ENCODE measurements around the gene CNTNAP2. TPM values are rescaled to one million over a fixed set of nuclear protein-coding genes. Genes with fewer than 3 reads are reported as not detected.

Gene CNTNAP2
- total and polyA plus RNA-seq, 2 of the 13 experiments (the other 11 are each of a cell fraction or from before 2014, with no cell fraction given): 0.40 to 0.42 TPM

DNA sequence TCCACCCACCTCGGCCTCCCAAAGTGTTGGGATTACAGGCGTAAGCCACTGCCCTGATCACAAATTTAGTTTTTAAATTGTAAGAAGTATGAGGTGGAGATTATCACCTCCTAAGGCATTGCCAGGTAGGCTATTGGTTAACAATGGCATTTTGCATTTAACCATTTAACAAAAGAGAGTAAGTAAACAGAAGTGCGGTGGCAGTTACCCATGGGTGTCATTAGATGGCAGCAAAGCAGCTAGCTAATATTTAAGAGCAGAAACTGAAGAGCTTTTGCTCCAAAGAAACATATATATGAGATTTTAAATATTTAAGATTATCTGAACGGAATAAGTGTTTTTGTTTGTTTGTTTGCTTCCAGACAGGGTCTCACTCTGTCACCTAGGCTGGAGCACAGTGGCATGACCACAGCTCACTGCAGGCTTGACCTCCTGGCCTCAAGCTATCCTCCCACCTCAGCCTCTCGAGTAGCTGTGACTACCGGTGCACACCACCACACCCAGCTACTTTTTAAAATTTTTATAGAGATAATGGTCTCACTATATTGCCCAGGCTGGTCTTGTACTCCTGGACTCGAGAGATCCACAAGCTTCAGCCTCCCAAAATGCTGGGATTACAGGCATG, 2148.4 kb downstream of the CNTNAP2 start:
- POLR2A ChIA-PET: no interaction called here
- TF ChIP-seq, protein P1, sequence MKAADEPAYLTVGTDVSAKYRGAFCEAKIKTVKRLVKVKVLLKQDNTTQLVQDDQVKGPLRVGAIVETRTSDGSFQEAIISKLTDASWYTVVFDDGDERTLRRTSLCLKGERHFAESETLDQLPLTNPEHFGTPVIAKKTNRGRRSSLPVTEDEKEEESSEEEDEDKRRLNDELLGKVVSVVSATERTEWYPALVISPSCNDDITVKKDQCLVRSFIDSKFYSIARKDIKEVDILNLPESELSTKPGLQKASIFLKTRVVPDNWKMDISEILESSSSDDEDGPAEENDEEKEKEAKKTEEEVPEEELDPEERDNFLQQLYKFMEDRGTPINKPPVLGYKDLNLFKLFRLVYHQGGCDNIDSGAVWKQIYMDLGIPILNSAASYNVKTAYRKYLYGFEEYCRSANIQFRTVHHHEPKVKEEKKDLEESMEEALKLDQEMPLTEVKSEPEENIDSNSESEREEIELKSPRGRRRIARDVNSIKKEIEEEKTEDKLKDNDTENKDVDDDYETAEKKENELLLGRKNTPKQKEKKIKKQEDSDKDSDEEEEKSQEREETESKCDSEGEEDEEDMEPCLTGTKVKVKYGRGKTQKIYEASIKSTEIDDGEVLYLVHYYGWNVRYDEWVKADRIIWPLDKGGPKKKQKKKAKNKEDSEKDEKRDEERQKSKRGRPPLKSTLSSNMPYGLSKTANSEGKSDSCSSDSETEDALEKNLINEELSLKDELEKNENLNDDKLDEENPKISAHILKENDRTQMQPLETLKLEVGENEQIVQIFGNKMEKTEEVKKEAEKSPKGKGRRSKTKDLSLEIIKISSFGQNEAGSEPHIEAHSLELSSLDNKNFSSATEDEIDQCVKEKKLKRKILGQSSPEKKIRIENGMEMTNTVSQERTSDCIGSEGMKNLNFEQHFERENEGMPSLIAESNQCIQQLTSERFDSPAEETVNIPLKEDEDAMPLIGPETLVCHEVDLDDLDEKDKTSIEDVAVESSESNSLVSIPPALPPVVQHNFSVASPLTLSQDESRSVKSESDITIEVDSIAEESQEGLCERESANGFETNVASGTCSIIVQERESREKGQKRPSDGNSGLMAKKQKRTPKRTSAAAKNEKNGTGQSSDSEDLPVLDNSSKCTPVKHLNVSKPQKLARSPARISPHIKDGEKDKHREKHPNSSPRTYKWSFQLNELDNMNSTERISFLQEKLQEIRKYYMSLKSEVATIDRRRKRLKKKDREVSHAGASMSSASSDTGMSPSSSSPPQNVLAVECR (CRISPR knock-in tag; IDR thresholded peaks at IDR 0.05; ENCODE audit: borderline replicate concordance): no peak
- peak; percentile 42; the same call in 1 of the 2 replicates for TF ChIP-seq RAD21 (CRISPR knock-in tag; IDR thresholded peaks at IDR 0.05)
- no peak for TF ChIP-seq BRCA1 (CRISPR knock-in tag; IDR thresholded peaks at IDR 0.05)
- no peak for TF ChIP-seq FOXA1 (IDR thresholded peaks at IDR 0.05)
- TF ChIP-seq FOXA1 (CRISPR knock-in tag; IDR thresholded peaks at IDR 0.05): peak; percentile 40; the same call in 1 of the 2 replicates
- TF ChIP-seq ZNF567 (CRISPR knock-in tag; IDR thresholded peaks at IDR 0.05; ENCODE audit: borderline replicate concordance): no peak
- peak; percentile 87 for TF ChIP-seq ZNF652 (CRISPR knock-in tag; IDR thresholded peaks at IDR 0.05; ENCODE audit: borderline replicate concordance, low read depth)
- peak; percentile 62 for TF ChIP-seq SMC3 (IDR thresholded peaks at IDR 0.05; ENCODE audit: low read length)
- TF ChIP-seq, protein P2, sequence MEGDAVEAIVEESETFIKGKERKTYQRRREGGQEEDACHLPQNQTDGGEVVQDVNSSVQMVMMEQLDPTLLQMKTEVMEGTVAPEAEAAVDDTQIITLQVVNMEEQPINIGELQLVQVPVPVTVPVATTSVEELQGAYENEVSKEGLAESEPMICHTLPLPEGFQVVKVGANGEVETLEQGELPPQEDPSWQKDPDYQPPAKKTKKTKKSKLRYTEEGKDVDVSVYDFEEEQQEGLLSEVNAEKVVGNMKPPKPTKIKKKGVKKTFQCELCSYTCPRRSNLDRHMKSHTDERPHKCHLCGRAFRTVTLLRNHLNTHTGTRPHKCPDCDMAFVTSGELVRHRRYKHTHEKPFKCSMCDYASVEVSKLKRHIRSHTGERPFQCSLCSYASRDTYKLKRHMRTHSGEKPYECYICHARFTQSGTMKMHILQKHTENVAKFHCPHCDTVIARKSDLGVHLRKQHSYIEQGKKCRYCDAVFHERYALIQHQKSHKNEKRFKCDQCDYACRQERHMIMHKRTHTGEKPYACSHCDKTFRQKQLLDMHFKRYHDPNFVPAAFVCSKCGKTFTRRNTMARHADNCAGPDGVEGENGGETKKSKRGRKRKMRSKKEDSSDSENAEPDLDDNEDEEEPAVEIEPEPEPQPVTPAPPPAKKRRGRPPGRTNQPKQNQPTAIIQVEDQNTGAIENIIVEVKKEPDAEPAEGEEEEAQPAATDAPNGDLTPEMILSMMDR (CRISPR knock-in tag; IDR thresholded peaks at IDR 0.05): peak; percentile 66
- TF ChIP-seq STAG1 (CRISPR knock-in tag; IDR thresholded peaks at IDR 0.05): peak; percentile 80
- TF ChIP-seq, protein P3, sequence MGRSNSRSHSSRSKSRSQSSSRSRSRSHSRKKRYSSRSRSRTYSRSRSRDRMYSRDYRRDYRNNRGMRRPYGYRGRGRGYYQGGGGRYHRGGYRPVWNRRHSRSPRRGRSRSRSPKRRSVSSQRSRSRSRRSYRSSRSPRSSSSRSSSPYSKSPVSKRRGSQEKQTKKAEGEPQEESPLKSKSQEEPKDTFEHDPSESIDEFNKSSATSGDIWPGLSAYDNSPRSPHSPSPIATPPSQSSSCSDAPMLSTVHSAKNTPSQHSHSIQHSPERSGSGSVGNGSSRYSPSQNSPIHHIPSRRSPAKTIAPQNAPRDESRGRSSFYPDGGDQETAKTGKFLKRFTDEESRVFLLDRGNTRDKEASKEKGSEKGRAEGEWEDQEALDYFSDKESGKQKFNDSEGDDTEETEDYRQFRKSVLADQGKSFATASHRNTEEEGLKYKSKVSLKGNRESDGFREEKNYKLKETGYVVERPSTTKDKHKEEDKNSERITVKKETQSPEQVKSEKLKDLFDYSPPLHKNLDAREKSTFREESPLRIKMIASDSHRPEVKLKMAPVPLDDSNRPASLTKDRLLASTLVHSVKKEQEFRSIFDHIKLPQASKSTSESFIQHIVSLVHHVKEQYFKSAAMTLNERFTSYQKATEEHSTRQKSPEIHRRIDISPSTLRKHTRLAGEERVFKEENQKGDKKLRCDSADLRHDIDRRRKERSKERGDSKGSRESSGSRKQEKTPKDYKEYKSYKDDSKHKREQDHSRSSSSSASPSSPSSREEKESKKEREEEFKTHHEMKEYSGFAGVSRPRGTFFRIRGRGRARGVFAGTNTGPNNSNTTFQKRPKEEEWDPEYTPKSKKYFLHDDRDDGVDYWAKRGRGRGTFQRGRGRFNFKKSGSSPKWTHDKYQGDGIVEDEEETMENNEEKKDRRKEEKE (IDR thresholded peaks at IDR 0.05): no peak
- no peak for TF ChIP-seq ZNF776 (CRISPR knock-in tag; IDR thresholded peaks at IDR 0.05)
- H3K9me3 ChIP-seq (ENCODE audit: low read length): no peaks in the 10 kb centered on the region
- no peaks in the 10 kb centered on the region for H4K20me1 ChIP-seq (ENCODE audit: insufficient read depth, low read length)
- CTCF ChIA-PET (ENCODE audit: low intra/inter-chr PET ratio, low total read pairs): interaction anchor here (1.3 kb wide), 1 partner anchor 263 kb away, joined by 6 read pairs; no protein-coding TSS in a partner anchor
- H3K27ac ChIP-seq (ENCODE audit: extremely low read length, insufficient read depth, low read length): no peak overlapping the region
- no peaks in the 10 kb centered on the region for H3K4me1 ChIP-seq (ENCODE audit: insufficient read depth, low read length)
- no peak overlapping the region for H3K4me2 ChIP-seq (ENCODE audit: low read depth, low read length)
- H3K4me3 ChIP-seq (replicated peaks in 1 of 3; ENCODE audit: insufficient read depth in 1 of 3, low read depth in 2 of 3, low read length in 3 of 3): no peak overlapping the region
- intact Hi-C loops (cut with micrococcal nuclease; ENCODE audit: unreplicated experiment): loop anchor here (1.0 to 5.0 kb wide), 3 partner anchors 215 to 702 kb away; no protein-coding TSS in a partner anchor
- H2AFZ ChIP-seq (ENCODE audit: low read length): no peak overlapping the region
- no peaks in the 10 kb centered on the region for H3K36me3 ChIP-seq (replicated peaks in 1 of 2; ENCODE audit: control insufficient read depth in 1 of 2, insufficient read depth in 2 of 2, low read length in 2 of 2)
- BruUV-seq (replicated peaks): no TSS peak
- no peak overlapping the region for H3K9ac ChIP-seq (ENCODE audit: insufficient read depth, low read depth, low read length)
- FAIRE-seq: no peak
- ATAC-seq: peak; percentile 65
- in situ Hi-C loops (cut with HindIII; ENCODE audit: extremely low pct_ligation_motif_present, low pct_unique_long_range_greater_than_20kb): loop anchor here (10.0 to 25.0 kb wide), 2 partner anchors 220 to 697 kb away; no protein-coding TSS in a partner anchor
- H3K27me3 ChIP-seq (ENCODE audit: control insufficient read depth in 1 of 2, insufficient read depth in 2 of 2, low read length in 2 of 2): peaks cover 0 to 12% of the 10 kb centered on the region in 2 experiments; a peak in 1 of 5 replicates
- peak; percentile 30 for DNase-seq (ENCODE audit: low spot score)
- WGBS (ENCODE audit: low lambda C conversion rate): 11% methylated on average over 7 of the region's 7 CpGs
- no peaks in the 10 kb centered on the region for H3K79me2 ChIP-seq (ENCODE audit: insufficient read depth, low read length)
